Activated T-cell treated with anti-CD3 and anti-CD28 coated beads, Interleukin-2, amount 50 U/mL, for 24 hours (primary cell): Measurements from ENCODE around the gene CDH4.

Experiments used
- DNase-seq: peaks from one replicate; pipeline ENCODE4 v3.0.0-alpha.2; 2020
- H3K27ac Mint-ChIP-seq: 2 replicates; pipeline ENCODE4 v1.8.0; 2020; ENCODE audit warnings: mild to moderate bottlenecking, mixed read lengths
- H3K27me3 Mint-ChIP-seq: 2 replicates; pipeline ENCODE4 v1.8.0; 2020; ENCODE audit warnings: mixed read lengths
- H3K36me3 Mint-ChIP-seq: 2 replicates; pipeline ENCODE4 v1.8.0; 2020; ENCODE audit warnings: low read depth, mixed read lengths
- H3K4me1 Mint-ChIP-seq: 2 replicates; pipeline ENCODE4 v1.8.0; 2020; ENCODE audit warnings: low read depth, mixed read lengths
- H3K4me3 Mint-ChIP-seq: 2 replicates; pipeline ENCODE4 v1.8.0; 2020; ENCODE audit warnings: mild to moderate bottlenecking, moderate library complexity, mixed read lengths
- H3K9me3 Mint-ChIP-seq: 2 replicates; pipeline ENCODE4 v1.8.0; 2020; ENCODE audit warnings: mixed read lengths

Gene CDH4

GRCh38 chr20:61710108-61710507 is 458.0 kb downstream of the CDH4 start:
- H3K36me3 Mint-ChIP-seq, result peaks cover 2% of the 10 kb centered on the region
- no peak overlapping the region for H3K27ac Mint-ChIP-seq
- DNase-seq, result no peak
- no peak overlapping the region for H3K4me3 Mint-ChIP-seq
- H3K4me1 Mint-ChIP-seq, result no peaks in the 10 kb centered on the region
- H3K9me3 Mint-ChIP-seq, result no peaks in the 10 kb centered on the region
- H3K27me3 Mint-ChIP-seq, result no peaks in the 10 kb centered on the region

- Mint-ChIP-seq H3K27ac (no peak overlapping the region), H3K27me3 (no peaks in the 10 kb centered on the region), H3K4me1 (no peaks in the 10 kb centered on the region), H3K4me3 (no peak overlapping the region), H3K9me3 (no peaks in the 10 kb centered on the region), H3K36me3 (peaks cover 4% of the 10 kb centered on the region)
- DNase-seq, result no peak
Measured at GRCh38 chr20:61712688-61713087, 460.6 kb downstream of the CDH4 start.

- Mint-ChIP-seq H3K36me3 (peaks cover 4% of the 10 kb centered on the region), H3K4me3 (peak overlapping the region; percentile 68), H3K27me3 (no peaks in the 10 kb centered on the region), H3K27ac (no peak overlapping the region), H3K9me3 (no peaks in the 10 kb centered on the region), H3K4me1 (peaks cover 24% of the 10 kb centered on the region)
- DNase-seq, result no peak
Measured at GRCh38 chr20:61718361-61719005, 466.4 kb downstream of the CDH4 start.

DNA sequence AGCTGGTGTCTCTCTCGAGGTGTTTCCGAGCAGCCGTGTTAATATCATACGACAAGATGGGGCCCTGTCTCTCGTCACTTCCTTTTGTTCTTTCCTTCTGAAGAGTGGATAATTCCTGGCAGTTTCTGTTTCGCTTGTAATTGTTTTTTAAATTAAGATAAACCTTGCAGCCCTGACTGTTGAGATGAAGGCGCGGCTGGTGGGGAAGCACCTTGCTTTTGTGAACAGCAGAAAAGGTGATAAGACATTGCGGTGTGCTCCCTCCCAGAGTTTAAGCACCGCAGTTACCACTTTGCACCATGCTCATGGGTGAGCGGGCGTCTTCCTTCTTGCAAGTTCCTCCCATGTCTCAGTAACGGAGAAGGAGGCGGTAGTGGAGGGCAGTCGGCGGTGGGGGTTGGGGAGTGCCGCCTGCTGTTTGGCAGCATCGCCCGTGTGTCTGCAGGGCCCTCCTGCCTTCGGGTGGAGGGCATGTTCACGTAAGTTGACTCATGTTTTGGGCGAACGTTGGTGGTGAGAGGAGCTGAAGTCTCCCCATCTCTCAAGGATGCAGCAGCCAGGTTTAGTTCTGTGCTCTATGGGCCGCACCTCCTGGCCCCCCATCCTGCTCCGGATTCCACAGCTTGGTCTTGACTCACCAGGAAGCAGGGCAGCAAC is 467.8 kb downstream of the CDH4 start:
- peaks cover 4% of the 10 kb centered on the region for H3K36me3 Mint-ChIP-seq

GRCh38 chr20:61720348-61720696 is 468.3 kb downstream of the CDH4 start:
- DNase-seq, result no peak
- no peak overlapping the region for H3K27ac Mint-ChIP-seq
- peaks cover under 1% of the 10 kb centered on the region for H3K36me3 Mint-ChIP-seq
- H3K9me3 Mint-ChIP-seq, result no peaks in the 10 kb centered on the region
- H3K4me3 Mint-ChIP-seq, result no peak overlapping the region
- H3K27me3 Mint-ChIP-seq, result no peaks in the 10 kb centered on the region
- peaks cover 24% of the 10 kb centered on the region for H3K4me1 Mint-ChIP-seq

More for the DNA sequence above, 467.8 kb downstream of the CDH4 start:
- Mint-ChIP-seq H3K9me3 (no peaks in the 10 kb centered on the region), H3K27ac (peak overlapping the region; percentile 86), H3K4me1 (peaks cover 24% of the 10 kb centered on the region), H3K27me3 (no peaks in the 10 kb centered on the region), H3K4me3 (peak overlapping the region; percentile 68)
- peak; percentile 58 for DNase-seq

DNA sequence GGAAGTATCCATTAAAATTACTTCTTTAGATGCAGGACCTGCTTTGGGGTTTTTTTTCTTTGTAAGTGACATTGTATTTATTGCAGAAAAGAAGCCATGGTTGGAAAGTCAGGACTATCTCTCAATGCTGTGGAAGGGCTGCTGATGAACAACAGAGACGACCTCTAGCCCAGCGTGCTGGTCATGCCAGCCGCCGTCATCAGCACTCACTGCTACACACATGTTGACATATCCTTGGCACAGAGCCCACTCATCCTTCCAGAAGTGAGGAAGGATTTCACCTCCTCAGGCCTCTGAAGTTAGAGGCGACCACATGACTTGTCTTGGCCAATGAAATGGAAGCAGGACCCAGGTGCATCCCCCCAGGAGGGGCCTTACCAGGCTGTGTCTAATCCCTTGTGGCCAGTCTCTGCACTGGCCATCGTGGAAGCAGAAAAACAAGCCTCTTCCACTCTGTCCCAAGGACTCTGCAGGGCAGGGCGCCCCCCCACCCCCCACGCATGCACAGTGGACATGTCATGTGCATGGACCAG is 470.2 kb downstream of the CDH4 start:
- no peak for DNase-seq
- Mint-ChIP-seq H3K4me3 (no peak overlapping the region), H3K27ac (no peak overlapping the region), H3K4me1 (peaks cover 24% of the 10 kb centered on the region), H3K36me3 (no peaks in the 10 kb centered on the region), H3K27me3 (no peaks in the 10 kb centered on the region), H3K9me3 (no peaks in the 10 kb centered on the region)

DNA sequence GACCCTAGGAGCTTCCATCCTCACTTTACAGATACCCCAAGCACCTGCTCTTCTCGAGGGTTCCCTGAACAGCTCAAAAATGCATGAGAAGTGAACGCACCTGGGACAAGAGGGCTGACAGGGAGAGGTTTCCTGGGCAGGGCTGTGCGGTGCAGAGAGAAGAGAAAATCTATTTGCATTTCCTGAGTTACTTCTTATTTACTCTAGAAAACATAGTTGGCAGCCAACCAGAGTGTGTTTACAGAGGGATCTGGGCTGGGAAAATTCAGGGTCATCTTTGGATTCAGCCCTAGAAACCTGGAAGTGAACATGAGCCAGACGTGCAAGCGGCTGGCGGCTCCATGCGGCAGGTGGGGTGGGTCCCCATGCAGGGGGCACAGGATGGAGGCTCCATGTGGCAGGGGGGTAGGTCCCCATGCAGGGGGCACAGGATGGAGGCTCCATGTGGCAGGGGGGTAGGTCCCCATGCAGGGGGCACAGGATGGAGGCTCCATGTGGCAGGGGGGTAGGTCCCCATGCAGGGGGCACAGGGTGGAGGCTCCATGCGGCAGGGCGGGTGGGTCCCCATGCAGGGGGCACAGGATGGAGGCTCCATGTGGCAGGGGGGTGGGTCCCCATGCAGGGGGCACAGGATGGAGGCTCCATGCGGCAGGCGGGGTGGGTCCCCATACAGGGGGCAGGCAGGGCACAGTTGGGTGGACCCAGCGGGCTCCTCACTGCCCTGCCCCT is 471.6 kb downstream of the CDH4 start:
- H3K27me3 Mint-ChIP-seq, result no peaks in the 10 kb centered on the region
- H3K9me3 Mint-ChIP-seq, result no peaks in the 10 kb centered on the region
- peaks cover 18% of the 10 kb centered on the region for H3K4me1 Mint-ChIP-seq
- H3K4me3 Mint-ChIP-seq, result no peak overlapping the region
- no peak for DNase-seq
- H3K36me3 Mint-ChIP-seq, result no peaks in the 10 kb centered on the region
- H3K27ac Mint-ChIP-seq, result no peak overlapping the region

DNA sequence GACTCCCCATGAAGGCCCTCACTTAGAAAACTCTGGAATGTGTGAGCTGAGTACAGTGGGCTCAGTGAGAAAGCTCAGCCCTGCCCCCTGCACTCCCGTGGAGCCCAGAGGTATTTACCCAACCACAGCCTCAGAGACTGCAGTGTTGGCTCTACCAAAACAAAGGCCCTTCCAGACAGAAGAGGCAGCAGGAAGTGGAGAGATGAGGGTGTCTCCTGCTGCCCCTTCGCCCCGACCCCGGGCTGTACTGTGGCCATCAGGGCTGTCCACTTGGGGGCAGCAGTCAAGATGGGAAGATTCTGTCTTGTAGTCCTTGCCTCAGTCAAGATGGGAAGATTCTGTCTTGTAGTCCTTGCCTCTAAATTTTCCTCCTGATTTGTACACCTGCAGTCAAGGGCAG is 472.3 kb downstream of the CDH4 start:
- H3K36me3 Mint-ChIP-seq, result no peaks in the 10 kb centered on the region
- H3K4me1 Mint-ChIP-seq, result peaks cover 11% of the 10 kb centered on the region
- H3K27me3 Mint-ChIP-seq, result no peaks in the 10 kb centered on the region
- H3K4me3 Mint-ChIP-seq, result no peak overlapping the region
- no peak overlapping the region for H3K27ac Mint-ChIP-seq
- no peaks in the 10 kb centered on the region for H3K9me3 Mint-ChIP-seq
- DNase-seq, result no peak

- no peaks in the 10 kb centered on the region for H3K9me3 Mint-ChIP-seq
- no peaks in the 10 kb centered on the region for H3K27me3 Mint-ChIP-seq
- DNase-seq, result no peak
- H3K4me3 Mint-ChIP-seq, result no peak overlapping the region
- H3K27ac Mint-ChIP-seq, result no peak overlapping the region
- H3K4me1 Mint-ChIP-seq, result peaks cover 4% of the 10 kb centered on the region
- H3K36me3 Mint-ChIP-seq, result no peaks in the 10 kb centered on the region
Measured at GRCh38 chr20:61725145-61725544, 473.1 kb downstream of the CDH4 start.

DNA sequence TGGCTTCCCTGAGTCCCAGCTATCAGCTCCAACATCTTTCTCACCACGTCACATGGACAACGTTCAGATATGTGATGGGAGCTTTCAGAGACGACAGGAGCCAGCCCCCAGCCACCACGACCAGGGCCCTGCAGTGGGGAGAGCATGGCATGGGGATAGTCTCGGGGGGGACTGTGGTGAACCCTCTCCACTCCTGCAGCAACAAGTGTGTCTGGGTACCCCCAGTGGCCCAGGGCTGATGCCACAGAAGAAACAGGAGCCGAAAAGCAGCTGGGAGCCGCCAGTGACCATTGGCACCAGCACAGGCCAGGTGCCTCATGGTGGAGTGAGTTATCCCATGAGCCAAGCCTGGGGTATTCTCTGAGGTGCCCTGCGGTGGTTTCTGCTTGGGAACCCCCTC is 473.9 kb downstream of the CDH4 start:
- Mint-ChIP-seq H3K4me3 (no peak overlapping the region), H3K9me3 (no peaks in the 10 kb centered on the region), H3K36me3 (no peaks in the 10 kb centered on the region), H3K27ac (no peak overlapping the region), H3K4me1 (no peaks in the 10 kb centered on the region), H3K27me3 (no peaks in the 10 kb centered on the region)
- DNase-seq, result no peak

DNA sequence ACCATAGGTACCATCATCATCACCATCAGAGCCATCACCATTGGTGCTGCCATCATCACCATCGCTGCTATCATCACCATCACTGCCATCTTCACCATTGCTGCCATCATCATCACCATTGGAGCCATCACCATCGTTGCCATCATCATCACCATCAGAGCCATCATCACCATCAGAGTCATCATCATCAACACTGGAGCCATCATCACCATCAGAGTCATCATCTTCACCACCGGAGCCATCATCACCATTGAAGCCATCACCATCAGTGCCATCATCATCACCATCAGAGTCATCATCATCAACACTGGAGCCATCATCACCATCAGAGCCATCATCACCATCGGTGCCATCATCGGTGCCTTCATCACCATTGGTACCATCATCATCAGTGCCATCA is 474.9 kb downstream of the CDH4 start:
- Mint-ChIP-seq H3K4me1 (no peaks in the 10 kb centered on the region), H3K27me3 (no peaks in the 10 kb centered on the region), H3K4me3 (no peak overlapping the region)

DNA sequence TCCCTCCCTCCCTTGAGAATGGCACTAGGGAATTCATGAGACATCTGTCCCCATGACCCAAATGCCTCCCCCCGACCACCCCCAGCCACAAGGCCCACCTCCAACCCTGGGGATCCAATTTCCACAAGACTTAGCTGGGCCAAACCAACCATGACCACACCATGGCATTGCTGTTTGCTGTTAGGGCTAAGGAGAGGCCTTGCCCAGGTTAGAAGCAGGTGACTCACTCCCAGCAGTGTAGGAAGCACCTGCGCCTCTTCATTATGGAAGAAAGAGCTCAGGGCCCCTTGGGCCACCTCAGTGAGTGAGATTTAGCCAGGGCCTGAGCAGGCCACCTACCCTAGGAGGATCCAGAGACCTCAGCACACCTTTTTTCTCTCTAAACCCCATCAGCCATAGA is 475.7 kb downstream of the CDH4 start:
- Mint-ChIP-seq H3K4me1 (no peaks in the 10 kb centered on the region), H3K9me3 (no peaks in the 10 kb centered on the region), H3K27ac (no peak overlapping the region), H3K36me3 (no peaks in the 10 kb centered on the region), H3K27me3 (peaks cover 2% of the 10 kb centered on the region), H3K4me3 (no peak overlapping the region)
- DNase-seq, result no peak

More for the DNA sequence above, 474.9 kb downstream of the CDH4 start:
- no peaks in the 10 kb centered on the region for H3K9me3 Mint-ChIP-seq
- no peak for DNase-seq
- H3K27ac Mint-ChIP-seq, result no peak overlapping the region
- H3K36me3 Mint-ChIP-seq, result no peaks in the 10 kb centered on the region

- no peak overlapping the region for H3K27ac Mint-ChIP-seq
- H3K36me3 Mint-ChIP-seq, result no peaks in the 10 kb centered on the region
- peaks cover 2% of the 10 kb centered on the region for H3K27me3 Mint-ChIP-seq
- H3K4me1 Mint-ChIP-seq, result no peaks in the 10 kb centered on the region
- no peak overlapping the region for H3K4me3 Mint-ChIP-seq
- no peak for DNase-seq
- no peaks in the 10 kb centered on the region for H3K9me3 Mint-ChIP-seq
Measured at GRCh38 chr20:61728326-61728725, 476.3 kb downstream of the CDH4 start.

DNA sequence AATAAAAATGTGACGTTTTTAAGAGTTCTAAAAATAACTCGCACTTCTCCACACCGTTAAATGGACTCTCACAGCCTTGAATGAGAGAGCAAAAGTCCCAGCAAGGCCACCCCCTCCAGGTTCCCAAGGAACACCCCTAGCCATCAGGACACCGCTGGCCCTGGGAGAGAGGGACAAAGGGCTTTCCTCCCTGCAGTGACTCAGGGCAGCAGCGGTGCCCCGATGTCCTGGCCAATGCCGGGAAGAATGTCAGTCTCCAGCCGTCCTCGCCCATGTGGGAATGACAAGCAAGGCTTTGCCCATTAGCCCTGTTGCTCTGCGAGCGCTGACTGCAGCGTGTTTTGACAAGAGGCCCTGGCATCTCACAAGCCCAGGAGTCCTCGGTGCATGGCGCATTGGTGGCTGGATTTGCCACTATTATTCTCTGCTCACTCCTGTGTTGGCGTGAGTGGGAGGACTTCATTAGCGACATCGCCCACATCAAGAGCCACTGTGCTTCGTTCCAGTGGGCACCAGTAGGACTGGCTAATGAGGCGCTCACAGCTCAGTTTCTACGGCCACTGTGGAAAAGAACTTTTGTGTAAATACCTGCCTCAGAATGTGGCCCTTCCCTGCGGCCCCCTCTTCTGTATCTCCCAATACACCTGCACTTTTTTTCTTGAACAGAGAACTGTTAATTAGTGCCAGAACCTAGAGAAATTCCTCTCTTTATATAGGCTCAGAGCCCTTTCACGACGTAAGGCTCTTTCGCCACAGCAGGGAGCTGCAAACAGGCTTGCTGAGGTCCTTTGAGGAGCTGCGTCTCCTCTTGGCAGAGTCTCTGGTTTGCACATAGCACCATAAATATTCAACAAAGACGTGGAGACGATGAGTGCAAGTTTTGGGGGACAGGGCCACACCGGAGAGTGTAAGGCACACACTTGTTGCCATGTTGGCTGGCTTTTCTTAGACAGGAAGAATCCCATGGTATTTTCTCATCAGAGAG is 477.0 kb downstream of the CDH4 start:
- no peaks in the 10 kb centered on the region for H3K4me1 Mint-ChIP-seq
- peaks cover 2% of the 10 kb centered on the region for H3K27me3 Mint-ChIP-seq
- no peaks in the 10 kb centered on the region for H3K9me3 Mint-ChIP-seq
- H3K36me3 Mint-ChIP-seq, result no peaks in the 10 kb centered on the region
- no peak overlapping the region for H3K27ac Mint-ChIP-seq
- no peak overlapping the region for H3K4me3 Mint-ChIP-seq
- no peak for DNase-seq
